HTERT RPE-1 (cell line): Measurements from ENCODE around the gene ANKRD7.

ENCODE experiments used
- in situ Hi-C: fragments of 300-500 bp; cut with MboI; formaldehyde crosslinking; loops from 4 replicates; pipeline ENCODE4 v1.14.3; 2020; ENCODE audit warnings: low sequenced_read_pairs

ANKRD7 gene, protein sequence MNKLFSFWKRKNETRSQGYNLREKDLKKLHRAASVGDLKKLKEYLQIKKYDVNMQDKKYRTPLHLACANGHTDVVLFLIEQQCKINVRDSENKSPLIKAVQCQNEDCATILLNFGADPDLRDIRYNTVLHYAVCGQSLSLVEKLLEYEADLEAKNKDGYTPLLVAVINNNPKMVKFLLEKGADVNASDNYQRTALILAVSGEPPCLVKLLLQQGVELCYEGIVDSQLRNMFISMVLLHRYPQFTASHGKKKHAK

DNA sequence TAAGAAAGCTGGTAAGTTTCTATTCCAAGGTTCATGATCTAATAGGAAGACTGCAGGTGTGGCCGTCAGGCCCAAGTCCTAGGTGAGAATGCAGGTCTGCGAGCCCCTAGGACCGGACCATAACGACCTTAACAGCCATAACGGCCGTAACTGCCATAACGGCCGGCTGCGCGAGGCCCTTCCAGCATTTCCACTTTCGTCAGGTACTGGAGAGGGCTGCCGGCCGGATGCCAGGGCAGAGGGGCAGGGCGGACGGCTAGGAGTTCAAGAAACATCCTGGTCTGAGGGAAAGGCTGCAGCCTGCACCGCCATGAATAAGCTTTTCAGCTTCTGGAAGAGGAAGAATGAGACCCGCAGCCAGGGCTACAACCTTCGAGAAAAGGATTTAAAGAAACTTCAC, at the start of gene ANKRD7:
Gene ANKRD7, plus strand, starts transcription at position 184 of the 400 bp plus-strand sequence. Its CDS starts 127 bp downstream, at position 311.
- in situ Hi-C loops = no loop called here

DNA sequence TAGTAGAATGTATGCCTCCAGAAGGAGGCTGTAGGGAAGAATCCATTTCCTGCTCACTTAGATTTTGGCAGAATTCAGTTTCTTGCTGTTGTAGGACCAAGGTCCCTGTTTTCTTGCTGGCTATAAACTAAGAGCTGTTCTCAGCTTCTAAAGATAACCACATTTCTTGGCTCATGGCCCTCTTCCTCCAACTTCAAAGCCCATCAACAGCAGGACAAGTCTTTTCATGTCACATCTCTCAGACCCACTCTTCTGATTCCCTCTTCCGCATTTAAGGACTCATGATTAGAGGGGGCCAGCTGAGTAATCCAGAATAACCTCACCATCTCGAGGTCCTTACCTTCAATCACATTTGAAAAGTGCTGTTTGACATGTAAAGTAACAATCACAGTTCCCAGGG, 48.8 kb upstream of the ANKRD7 start:
- in situ Hi-C loops = no loop called here

DNA sequence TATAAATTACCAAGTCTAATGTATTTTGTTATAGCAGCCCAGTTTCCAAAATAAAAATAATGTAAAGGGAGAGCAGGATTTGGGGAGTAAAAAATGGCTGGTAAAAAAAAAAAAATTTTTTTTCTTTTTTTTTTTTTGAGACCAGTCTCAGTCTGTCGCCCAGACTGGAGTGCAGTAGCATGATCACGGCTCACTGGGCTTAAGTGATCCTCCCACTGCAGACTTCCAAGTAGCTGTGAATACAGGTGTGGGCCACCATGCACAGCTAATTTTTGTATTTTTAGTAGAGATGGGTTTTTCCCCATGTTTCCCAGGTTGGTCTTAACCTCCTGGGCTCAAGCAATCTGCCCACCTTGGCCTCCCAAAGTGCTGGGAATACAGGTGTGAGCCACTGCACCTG, 45.3 kb upstream of the ANKRD7 start:
- in situ Hi-C loops = no loop called here

DNA sequence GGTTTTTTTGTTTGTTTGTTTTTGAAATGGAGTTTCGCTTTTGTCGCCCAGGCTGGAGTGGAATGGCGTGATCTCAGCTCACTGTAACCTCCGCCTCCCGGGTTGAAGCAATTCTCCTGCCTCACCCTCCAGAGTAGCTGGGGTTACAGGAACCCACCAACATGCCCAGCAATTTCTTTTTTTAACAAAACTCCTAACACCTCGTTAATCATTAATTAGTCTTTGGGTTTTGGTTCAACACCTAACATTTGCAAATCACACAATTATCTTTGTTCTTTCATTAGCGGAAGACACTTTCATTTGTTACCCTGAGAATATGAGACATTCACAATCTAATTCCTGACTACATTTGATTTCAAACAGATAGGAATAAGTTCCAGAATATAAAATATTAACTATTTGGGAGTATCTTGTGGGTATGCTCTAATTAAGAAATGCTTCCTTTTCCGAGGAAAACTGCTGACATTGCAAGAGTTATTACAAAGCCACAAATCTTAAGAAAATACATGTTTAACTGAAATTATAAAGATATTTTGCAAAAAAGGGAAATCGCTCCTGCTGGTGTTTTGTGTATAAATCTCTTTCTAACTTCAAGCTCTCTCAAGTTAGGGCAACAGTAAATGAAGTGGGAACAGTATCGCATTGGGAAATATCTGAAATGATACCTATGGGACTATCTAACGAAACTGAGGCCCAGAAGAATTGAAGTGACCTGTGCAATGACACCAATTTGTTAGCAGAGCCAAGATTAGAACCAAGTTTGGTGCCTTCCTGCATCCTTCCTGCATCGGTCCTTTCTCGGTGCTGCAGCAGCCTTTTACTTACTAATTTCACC, 41.7 kb upstream of the ANKRD7 start:
- in situ Hi-C loops = no loop called here

DNA sequence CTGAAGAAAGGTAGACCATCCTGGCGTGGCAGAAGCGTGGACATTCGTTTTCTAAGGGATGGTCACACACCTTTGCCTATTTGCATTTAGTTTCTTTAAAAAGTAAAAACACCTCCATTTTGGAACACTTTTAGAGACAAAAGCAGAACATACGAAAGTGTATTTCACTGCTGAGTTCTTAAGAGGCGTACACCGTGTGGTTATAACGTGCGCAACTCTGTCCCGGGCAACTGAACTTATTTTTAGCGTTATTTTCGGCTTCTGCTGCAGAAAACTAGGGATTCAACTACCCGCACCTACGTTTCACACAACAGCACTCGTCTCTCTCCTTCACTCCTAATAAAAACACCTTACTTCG, 41.1 kb upstream of the ANKRD7 start:
- in situ Hi-C loops = no loop called here

DNA sequence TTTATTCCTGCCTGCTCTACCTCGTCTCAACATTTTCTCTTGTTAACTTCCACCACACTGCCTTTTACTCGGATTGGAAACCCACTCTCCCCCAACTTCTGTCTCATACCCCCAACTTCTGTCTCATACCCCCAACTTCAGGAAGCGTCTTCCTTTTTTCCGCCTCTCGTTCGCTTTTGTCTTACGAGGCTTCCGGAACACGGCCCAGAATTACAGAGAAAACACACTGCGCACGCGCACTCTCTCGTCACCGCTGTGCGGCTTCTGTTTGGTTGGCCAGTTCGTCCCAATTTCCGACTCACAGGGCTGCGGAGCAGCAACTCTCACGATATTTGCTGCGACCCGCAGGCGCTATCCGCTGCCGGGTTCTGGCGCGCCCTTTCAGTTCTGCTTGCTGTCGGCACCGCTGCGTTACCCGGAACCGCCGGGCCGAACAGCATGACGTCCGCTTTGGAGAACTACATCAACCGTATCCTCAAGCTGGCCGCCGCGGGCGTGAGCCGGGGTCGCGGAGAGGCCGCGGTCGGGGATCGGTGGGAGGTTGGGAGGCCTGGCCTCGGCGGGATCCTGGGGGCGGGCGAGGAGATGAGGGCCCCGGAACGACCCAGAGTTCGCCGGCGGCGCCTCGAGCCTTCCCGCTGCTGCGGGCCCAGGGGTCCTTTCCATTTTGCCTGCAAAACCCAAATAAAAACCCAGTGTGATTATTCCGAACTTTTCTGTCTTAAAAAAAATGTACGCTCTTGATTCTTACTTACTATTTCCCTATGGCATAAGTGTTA, 40.5 kb upstream of the ANKRD7 start, which contains the start of gene LSM8:
Gene LSM8, plus strand, starts transcription at position 379 of the 779 bp plus-strand sequence. Its CDS starts 60 bp downstream, at position 439.
- in situ Hi-C loops = no loop called here

DNA sequence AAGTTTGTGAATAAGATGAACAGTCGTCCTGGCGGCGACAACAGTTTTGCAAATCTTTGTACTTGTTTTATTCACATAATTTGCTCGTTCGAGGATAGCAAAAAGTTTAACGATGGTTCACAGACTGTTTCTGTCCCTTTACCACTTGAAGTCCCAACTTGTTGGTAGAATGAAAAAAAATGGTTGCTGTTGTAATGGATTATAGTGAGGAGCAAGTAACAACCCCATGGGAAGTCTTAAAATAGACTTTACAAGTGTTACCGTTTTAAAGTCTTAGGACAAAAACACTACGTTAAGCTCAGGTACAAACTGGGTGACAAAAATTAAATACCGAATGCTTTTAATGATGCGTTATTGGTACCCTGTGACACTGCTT, 40.0 kb upstream of the ANKRD7 start:
- in situ Hi-C loops = no loop called here

DNA sequence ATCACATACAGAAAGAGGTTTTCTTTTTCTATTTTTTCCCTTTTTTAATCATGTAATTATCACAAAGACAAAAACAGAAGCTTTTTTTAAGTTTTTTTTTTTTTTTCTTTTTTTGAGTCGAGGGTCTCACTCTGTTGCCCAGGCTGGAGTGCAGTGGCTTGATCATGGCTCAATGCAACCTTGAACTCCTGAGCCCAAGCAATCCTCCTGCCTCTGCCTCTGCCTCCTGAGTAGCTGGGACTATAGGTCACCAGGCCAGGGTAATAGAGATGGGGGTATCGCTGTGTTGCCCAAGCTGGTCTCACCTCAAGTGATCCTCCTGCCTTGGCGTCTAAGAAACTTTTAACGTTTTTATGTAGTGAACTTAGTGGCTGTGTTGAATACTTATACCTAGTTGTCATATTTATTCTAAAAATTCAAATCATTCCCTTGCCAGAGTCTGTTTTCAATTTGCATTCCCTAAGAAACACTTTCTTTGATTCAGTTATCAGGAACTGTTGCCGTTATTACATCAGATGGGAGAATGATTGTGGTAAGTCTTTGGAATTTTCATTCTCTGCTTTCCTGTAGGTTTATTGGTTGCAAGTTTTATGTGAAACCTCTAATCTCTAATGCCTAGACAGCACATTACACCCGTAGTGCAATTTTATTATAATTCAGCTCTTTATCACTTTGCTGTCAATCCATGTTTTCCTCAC, 39.2 kb upstream of the ANKRD7 start:
- in situ Hi-C loops = no loop called here

DNA sequence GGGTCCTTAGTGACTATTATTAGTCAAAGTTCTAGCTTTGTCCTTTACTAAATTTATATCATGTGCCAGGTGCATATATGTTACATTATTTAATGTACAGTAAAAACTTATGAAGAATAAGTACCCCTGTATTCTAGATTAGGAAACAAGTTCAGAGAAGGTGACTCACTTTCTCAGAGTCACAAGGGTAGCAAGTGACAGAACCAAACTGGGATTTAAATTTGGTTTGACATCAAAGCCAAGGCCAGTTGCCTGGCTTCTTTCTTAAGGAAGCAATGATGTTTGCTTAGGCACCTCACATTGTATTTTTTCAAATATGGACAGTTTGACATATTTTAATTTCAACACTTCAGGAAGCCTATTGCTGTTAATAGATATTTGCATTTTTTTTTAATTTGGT, 38.0 kb upstream of the ANKRD7 start:
- in situ Hi-C loops = no loop called here

DNA sequence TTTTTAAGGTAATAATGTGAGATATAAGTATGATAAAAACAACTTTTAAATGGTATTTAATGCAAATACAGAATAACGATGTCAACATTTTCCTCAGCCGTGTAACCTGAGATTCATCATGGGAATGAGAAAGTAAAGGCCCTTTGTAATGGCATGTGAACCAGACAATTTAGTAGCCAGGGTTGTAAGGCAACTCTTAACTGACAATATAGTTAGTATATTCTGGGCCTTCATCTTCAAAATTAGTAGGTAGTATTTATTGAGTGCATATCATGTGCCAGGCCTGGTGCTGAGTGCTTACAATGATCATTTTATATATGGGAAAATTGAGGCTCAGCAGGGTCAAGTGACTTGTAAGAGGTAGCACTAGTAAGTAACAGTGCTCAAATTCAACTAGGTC, 29.9 kb upstream of the ANKRD7 start:
- in situ Hi-C loops = no loop called here

DNA sequence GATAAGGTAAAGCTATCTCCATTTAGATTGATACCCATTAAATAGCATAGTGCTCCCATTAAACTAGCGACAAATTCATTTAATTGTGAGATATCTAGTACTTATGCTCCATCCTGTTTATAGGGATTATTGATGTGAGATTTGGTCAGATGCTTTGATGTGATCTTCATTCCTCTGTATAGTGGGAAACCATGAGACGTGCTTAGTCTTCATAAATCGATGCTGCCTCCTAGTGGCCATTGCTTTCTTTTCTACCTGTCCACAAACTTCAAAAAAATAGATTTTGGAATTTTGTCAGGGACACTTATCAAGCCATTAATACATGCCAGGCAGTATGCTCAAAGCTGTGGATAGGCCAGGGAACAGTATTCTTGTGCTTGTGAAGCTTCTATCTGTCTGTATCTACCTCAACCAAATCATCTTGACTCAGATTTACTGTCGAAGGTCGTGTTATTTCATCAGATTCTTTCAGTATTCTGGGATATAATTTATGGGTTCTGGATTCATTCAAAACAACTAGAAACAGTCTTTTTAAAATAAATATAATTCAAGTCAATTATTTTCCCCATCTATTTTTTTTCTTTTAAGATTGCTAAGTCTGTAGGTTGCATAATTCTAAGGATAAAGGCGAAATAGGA, 28.5 kb upstream of the ANKRD7 start:
- in situ Hi-C loops = no loop called here

DNA sequence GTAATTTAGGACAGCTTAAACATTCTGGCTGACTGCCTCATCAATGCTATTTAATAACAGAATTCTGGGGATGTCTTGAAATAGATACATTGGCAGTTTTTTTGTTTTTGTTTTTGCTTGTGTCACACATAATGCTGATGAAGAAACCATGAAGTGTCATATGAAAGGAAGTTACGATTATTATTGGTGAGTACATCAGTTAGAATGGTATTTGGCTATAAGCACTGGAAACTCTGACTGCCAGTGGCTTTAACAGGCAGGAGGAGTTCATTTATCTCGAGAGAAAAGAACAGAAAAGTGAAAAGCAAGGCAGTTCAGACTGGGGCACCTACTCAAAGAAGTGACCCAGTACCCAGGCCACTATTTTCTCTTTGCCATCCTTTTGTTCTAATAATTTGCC, 22.4 kb upstream of the ANKRD7 start:
- in situ Hi-C loops = no loop called here

DNA sequence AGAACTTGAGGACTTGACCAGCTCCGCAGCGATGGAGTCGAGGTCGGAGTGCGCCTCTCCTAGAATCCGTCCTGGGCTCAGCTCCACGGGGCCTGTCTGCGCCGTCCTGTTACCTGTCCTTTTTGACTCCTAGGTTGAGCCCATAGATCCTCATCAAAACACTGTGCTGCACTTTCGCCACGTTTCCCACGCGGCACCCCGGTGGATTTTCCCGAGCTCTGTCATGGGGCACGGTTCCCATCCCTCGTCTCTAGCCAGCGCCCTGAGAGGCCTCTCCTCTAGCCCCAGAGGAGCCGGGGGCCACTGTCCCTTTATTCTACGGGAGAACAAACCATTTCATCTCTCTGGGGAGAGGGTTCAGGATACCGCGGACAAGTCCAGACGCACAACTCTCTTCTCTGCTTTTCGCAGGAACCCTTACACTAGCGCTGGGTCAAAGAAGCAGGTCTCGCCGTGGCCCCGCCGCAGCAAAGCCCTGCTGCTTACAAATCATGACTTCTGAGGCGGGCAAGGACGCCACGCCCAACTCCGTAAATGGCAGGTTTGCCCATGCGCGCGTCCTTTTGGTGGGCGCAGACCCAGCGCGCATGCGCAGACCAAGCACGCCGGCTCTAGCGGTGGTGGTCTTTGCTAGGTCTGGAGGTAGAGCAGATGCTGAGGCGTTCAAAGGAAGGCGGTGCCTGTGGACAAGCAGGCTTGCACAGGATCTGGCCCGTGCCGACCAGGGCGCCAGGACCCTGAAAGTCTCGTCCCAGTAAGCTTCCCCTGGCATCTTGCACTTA, 10.3 kb upstream of the ANKRD7 start:
- in situ Hi-C loops = no loop called here

DNA sequence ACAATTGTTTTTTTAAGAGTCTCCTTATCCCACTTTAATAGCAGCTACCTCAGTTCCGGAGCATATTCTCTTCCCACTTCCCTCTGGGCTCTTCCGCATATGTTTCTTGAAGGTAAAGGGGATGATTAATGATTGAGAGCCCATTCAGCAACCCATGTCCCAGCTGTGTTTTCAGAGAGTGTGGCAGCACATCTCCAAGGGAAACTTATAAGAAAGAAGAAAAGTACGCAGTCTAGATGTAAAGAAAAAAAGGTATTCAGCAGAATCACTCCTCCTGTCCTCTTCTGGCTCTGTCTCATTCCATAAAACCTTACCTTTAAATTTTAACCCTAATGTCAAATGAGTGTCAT, 9.7 kb upstream of the ANKRD7 start:
- in situ Hi-C loops = no loop called here

DNA sequence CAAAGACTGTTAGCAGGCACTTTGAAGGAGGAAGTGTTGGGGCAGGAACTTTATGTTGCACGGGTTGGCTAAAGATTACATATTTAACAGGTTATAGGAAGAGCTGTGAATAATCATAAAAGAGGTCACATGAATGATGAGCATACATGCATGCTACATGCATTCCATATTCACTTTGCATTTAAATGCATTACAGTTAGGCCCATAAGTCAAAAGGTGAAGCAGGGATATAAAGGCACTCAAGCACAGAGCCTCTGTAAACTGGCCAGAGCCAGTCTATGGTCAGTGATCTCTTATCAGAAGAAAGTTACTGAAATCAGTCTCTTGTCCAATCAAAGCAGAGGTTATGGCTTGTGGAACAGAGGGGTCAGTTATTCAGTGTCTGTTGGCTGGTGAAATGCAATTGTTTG, 7.3 kb upstream of the ANKRD7 start:
- in situ Hi-C loops = no loop called here

DNA sequence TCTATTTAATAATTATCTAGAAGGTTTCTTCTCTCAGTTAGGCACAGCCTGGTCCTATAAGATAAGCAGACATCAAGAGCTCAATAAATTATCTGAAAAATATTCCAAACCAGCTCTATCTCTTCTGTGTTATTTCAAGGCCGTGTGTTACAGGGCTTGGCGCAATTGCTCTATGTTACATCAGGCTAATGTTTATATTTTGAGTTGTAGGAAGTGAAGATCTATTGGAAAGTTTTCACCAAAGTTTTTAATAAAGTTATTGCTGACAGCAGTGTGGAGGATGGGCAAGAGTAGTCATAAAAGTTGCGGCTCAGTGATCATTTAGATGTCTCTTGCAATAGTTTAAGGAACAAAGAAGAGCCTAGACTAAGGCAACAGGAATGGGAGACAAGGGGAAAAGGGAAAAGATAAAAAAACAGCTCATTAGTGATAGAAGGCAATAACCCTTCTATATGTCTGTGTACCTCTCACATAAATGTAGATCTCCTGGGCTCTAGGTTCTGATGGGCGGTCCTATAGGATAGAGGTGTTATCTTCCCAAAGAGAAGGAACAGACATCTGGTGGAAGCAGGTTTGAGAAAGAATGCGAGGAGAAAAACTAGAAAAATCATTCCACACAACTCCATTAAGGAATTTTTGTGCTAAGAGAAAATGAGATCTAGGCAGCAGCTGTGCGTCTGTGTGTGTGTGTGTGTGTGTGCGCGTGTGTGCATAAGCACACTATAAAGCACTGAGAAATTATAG, 5.9 kb upstream of the ANKRD7 start:
- in situ Hi-C loops = no loop called here

DNA sequence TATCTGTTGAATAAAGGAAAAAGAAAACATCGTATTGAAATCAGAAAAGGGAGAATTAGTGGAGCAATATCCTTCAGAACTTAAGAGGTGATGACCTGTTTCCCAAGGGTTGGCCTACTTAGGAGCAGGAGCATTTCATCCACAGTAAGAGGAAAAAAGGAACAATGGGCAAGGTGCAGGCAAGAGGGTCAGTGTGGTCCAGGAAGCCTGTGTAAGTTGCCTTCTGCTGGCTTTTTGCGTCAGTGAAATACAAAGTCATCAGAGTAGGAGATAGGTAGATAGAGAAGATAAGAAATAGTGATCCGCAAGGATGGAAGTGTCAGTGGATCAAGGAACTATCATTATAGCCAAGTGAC, 5.4 kb upstream of the ANKRD7 start:
- in situ Hi-C loops = no loop called here

DNA sequence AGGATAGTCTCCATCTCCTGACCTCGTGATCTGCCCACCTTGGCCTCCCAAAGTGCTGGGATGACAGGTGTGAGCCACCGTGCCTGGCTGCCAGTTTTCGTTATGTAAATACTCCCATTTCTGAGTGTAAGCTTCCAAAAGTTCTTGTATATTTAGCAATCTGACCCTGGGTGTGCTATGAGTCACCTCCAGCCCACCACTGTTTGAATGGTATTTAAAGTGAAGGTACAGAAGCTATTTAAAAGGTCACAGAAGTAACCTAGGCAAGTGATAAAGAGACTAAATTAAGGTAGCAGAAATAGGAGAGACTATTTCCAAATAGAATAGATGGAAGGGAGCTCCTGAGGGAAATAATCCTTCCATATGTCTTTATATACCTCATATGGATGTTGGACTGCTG, 3.9 kb upstream of the ANKRD7 start:
- in situ Hi-C loops = no loop called here

DNA sequence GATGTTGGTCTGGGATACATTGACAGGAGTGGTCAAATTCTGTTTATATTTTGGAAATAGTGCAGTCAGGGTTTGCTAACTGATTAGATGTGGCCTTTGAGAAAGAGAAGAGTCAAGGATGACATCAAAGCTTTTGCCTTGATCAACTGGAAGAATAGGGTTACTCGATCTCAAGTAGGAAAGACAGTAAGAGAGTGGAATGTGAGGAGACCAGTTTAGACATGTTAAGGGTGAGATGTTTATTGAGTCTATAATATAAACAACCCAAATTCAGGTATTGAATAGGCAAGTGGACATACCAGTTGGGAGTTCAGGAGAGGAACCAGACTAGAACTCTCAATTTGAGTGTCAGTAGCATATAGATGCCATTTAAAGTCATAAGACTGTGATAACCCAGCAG, 1.9 kb upstream of the ANKRD7 start:
- in situ Hi-C loops = no loop called here
